NB4 (cell line): ENCODE data around the gene MACROD2.

ENCODE experiments used
- MYC ChIP-seq: IDR thresholded peaks from 2 replicates; pipeline ENCODE4 v1.6.1; 2011; ENCODE audit warnings: low read depth, low read length
- POLR2A ChIP-seq: IDR thresholded peaks from 2 replicates; pipeline ENCODE4 v1.6.1; 2011; ENCODE audit warnings: mild to moderate bottlenecking; ENCODE audit not compliant: insufficient read length; ENCODE audit errors: extremely low read depth
- TF ChIP-seq, protein P1 (sequence below): IDR thresholded peaks from one replicate; pipeline ENCODE4 v1.5.1; 2012; ENCODE audit warnings: low read depth, low read length
- TF ChIP-seq, protein P2 (sequence below): IDR thresholded peaks from 2 replicates; pipeline ENCODE4 v1.6.1; 2011; ENCODE audit warnings: low read depth, low read length

DNA sequence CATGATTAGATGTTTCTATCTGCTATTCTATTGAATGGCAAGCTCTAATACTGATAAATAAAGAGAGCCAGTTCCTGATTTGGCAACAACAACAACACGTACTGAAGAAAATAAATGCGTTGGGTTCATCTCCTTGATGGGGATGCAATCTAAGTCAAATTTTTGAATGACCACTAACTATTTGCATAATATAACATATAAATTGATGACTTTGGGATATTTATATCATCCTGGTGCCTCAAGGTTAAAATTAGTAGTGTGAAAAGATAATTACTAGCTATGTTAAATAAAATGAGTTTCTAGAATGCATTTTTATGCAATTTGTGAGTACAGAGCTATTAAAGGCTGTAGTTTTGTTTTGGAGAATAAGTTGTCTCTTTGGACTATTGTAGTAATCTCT lies 1681.5 kb downstream of the MACROD2 start:
- TF ChIP-seq, protein P1, sequence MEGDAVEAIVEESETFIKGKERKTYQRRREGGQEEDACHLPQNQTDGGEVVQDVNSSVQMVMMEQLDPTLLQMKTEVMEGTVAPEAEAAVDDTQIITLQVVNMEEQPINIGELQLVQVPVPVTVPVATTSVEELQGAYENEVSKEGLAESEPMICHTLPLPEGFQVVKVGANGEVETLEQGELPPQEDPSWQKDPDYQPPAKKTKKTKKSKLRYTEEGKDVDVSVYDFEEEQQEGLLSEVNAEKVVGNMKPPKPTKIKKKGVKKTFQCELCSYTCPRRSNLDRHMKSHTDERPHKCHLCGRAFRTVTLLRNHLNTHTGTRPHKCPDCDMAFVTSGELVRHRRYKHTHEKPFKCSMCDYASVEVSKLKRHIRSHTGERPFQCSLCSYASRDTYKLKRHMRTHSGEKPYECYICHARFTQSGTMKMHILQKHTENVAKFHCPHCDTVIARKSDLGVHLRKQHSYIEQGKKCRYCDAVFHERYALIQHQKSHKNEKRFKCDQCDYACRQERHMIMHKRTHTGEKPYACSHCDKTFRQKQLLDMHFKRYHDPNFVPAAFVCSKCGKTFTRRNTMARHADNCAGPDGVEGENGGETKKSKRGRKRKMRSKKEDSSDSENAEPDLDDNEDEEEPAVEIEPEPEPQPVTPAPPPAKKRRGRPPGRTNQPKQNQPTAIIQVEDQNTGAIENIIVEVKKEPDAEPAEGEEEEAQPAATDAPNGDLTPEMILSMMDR = no peak
- TF ChIP-seq POLR2A = no peak
- TF ChIP-seq MYC = no peak
- TF ChIP-seq, protein P2, sequence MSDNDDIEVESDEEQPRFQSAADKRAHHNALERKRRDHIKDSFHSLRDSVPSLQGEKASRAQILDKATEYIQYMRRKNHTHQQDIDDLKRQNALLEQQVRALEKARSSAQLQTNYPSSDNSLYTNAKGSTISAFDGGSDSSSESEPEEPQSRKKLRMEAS = no peak
